GM20000 (cell line): ENCODE measurements around the gene RNF26.

Source experiments
- DNase-seq: peaks from one replicate; pipeline ENCODE4 v3.0.0; 2012; ENCODE audit warnings: low spot score
- CTCF ChIP-seq: IDR thresholded peaks from 2 replicates; pipeline ENCODE4 v1.5.1; 2012; ENCODE audit warnings: mild to moderate bottlenecking, control low read depth; ENCODE audit errors: extremely low read depth, missing control alignments

Gene RNF26

GRCh38 chr11:119359365-119360214 is 25.3 kb downstream of the RNF26 start:
- no peak for TF ChIP-seq CTCF
- no peak for DNase-seq

- no peak for TF ChIP-seq CTCF
- DNase-seq, result no peak
Measured at GRCh38 chr11:119361056-119361787, 26.9 kb downstream of the RNF26 start.

- TF ChIP-seq CTCF, result no peak
- DNase-seq, result no peak
Measured at GRCh38 chr11:119361941-119362725, 27.8 kb downstream of the RNF26 start.

- no peak for TF ChIP-seq CTCF
- DNase-seq, result no peak
Measured at GRCh38 chr11:119362741-119363080, 28.4 kb downstream of the RNF26 start.

- DNase-seq, result no peak
- TF ChIP-seq CTCF, result no peak
Measured at GRCh38 chr11:119363081-119363850, 28.9 kb downstream of the RNF26 start.

GRCh38 chr11:119363851-119364590 is 29.7 kb downstream of the RNF26 start:
- TF ChIP-seq CTCF, result no peak
- DNase-seq, result peak; percentile 89
